Lower lobe of right lung (tissue), 2 donors: ENCODE results near the gene GFRA1. TPM values are rescaled to one million over a fixed set of nuclear protein-coding genes. Genes with fewer than 3 reads are reported as not detected.

Experiments
- ATAC-seq, 2 donors: fragments of 200-7000 bp; cut with Tn5 transposase; one replicate each; pipeline ENCODE4 v1.9.1; 2020 to 2022; ENCODE audit warnings: mild to moderate bottlenecking in 2 of 2, moderate library complexity in 2 of 2
- DNase-seq: peaks from one replicate; pipeline ENCODE4 v3.0.0-alpha.2; 2020
- H3K27ac ChIP-seq: fragments of 200-600 bp; one replicate; pipeline ENCODE4 v1.8.0; 2022
- H3K27me3 ChIP-seq: fragments of 200-600 bp; one replicate; pipeline ENCODE4 v1.8.0; 2022; ENCODE audit warnings: low read depth
- H3K36me3 ChIP-seq: fragments of 200-600 bp; one replicate; pipeline ENCODE4 v1.8.0; 2022; ENCODE audit warnings: mild to moderate bottlenecking
- H3K4me1 ChIP-seq: fragments of 200-600 bp; one replicate; pipeline ENCODE4 v1.8.0; 2022
- H3K4me3 ChIP-seq: fragments of 200-600 bp; one replicate; pipeline ENCODE4 v1.8.0; 2022; ENCODE audit warnings: mild to moderate bottlenecking
- H3K9me3 ChIP-seq: fragments of 200-600 bp; one replicate; pipeline ENCODE4 v1.8.0; 2022
- CTCF ChIP-seq: fragments of 200-600 bp; IDR thresholded peaks from one replicate; pipeline ENCODE4 v1.8.0; 2022; ENCODE audit warnings: antibody characterized with exemption, mild to moderate bottlenecking
- intact Hi-C: fragments of 100-400 bp; cut with DNase I; formaldehyde crosslinking; loops from one replicate; pipeline ENCODE4 v1.11.0; 2022
- total RNA-seq: library from RNA; stranded (reverse); fragmentation: NEBNext Ultra II Directional; extraction: Animal tissue kit (Norgen Biotek cat#: 25700); gene quantifications from one replicate; pipeline ENCODE4 v1.2.1, GENCODE V29; 2021
- donor health status: DM: no; HTN: yes; CAD: no; lungs with severe emphysema.

GFRA1 gene
- total RNA-seq, 1 donor from 2014 or later, result 9.8 TPM

- intact Hi-C loops, result no loop called here
- H3K27ac ChIP-seq, result no peak overlapping the region
- H3K9me3 ChIP-seq, result no peaks in the 10 kb centered on the region
- ATAC-seq (no peak), DNase-seq (no peak)
- no peak overlapping the region for H3K4me3 ChIP-seq
- H3K36me3 ChIP-seq, result no peaks in the 10 kb centered on the region
- H3K4me1 ChIP-seq, result no peaks in the 10 kb centered on the region
- TF ChIP-seq CTCF, result no peak
- H3K27me3 ChIP-seq, result no peaks in the 10 kb centered on the region
Observed at GRCh38 chr10:116015583-116016333, 257.2 kb downstream of the GFRA1 start.

DNA sequence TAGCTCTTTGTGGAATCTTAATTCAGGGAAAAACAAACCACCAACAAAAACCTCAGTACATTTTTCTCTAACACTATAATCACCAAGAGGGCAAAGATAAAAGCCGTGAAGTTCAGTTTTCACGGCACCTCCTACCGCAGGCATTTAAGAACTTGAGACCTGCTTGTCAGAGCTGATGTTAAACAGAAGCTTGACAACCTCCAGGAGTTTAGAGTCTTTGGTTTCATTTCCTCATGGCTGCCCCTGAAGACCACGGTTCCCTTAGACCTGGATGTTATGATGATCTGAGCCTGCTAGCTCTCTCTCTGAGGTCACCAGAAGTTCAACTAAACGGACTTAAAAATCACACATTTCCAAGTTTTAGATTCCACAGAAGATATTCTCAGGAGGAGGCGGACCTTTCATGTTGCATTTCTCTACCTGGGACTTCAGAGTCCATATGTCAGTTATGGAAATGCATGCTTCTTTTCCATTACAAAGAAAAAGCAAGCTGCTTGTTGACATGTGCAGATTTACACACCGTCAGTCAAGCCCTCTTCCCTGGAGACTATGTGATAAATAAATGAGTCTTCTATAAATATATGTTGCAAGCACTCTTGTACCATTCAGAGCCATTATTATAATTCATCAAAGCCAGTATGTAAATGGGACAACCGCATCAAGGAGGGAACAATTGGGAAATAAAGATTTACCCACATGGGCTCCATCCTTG, 258.0 kb downstream of the GFRA1 start:
- Histone ChIP-seq H3K9me3 (no peaks in the 10 kb centered on the region), H3K27ac (no peak overlapping the region), H3K27me3 (no peaks in the 10 kb centered on the region), H3K36me3 (no peaks in the 10 kb centered on the region), H3K4me3 (no peak overlapping the region), H3K4me1 (no peaks in the 10 kb centered on the region)
- TF ChIP-seq CTCF, result no peak
- intact Hi-C loops, result no loop called here
- DNase-seq (no peak), ATAC-seq (no peak)

DNA sequence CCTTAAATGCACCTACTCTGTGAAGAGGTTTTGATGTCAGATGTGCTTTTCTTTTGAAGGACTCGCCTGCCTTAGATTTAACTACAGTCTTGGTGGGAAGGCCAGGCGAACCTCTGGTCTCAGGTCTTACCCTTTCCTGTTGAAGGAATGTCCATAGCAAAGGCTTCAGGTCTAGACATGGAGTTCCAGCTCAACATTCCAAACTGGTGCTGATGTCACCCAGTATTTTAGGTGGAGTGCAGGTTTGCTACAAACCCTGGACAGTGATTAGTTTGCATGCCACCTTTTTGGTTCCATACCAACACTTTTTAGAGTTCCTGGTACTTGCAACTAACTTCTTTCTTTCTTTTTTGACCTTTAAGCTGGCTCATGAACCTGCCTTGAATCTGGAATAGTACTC, 258.7 kb downstream of the GFRA1 start:
- no peak for DNase-seq
- ATAC-seq, result no peak
- Histone ChIP-seq H3K36me3 (no peaks in the 10 kb centered on the region), H3K27me3 (no peaks in the 10 kb centered on the region), H3K4me3 (no peak overlapping the region), H3K27ac (no peak overlapping the region), H3K4me1 (no peaks in the 10 kb centered on the region), H3K9me3 (peaks cover 3% of the 10 kb centered on the region)
- intact Hi-C loops, result no loop called here
- TF ChIP-seq CTCF, result no peak

GRCh38 chr10:116011929-116012328, 261.1 kb downstream of the GFRA1 start:
- Histone ChIP-seq H3K27me3 (no peaks in the 10 kb centered on the region), H3K36me3 (no peaks in the 10 kb centered on the region), H3K9me3 (peaks cover 5% of the 10 kb centered on the region), H3K4me1 (no peaks in the 10 kb centered on the region), H3K4me3 (no peak overlapping the region), H3K27ac (no peak overlapping the region)
- intact Hi-C loops, result no loop called here
- ATAC-seq (no peak), DNase-seq (no peak)
- TF ChIP-seq CTCF, result no peak

- intact Hi-C loops, result no loop called here
- ATAC-seq, result no peak
- Histone ChIP-seq H3K27ac (no peak overlapping the region), H3K27me3 (no peaks in the 10 kb centered on the region), H3K4me3 (no peak overlapping the region), H3K36me3 (no peaks in the 10 kb centered on the region), H3K4me1 (no peaks in the 10 kb centered on the region), H3K9me3 (peaks cover 5% of the 10 kb centered on the region)
- no peak for DNase-seq
- no peak for TF ChIP-seq CTCF
Observed at GRCh38 chr10:116007256-116007891, 265.6 kb downstream of the GFRA1 start.

Other genes with a start within 250 kb of the GFRA1 start
- not detected for gene CCDC172, start 51.2 kb upstream of the GFRA1 start, total RNA-seq
- gene PNLIPRP3, start 154.6 kb upstream of the GFRA1 start, total RNA-seq, result not detected